Measurements from ENCODE around the gene RASSF6. TPM values are rescaled to one million over a fixed set of nuclear protein-coding genes. Genes with fewer than 3 reads are reported as not detected.

Gene RASSF6
- total RNA-seq, 1 experiment from 2014 or later = 0.22 TPM

DNA sequence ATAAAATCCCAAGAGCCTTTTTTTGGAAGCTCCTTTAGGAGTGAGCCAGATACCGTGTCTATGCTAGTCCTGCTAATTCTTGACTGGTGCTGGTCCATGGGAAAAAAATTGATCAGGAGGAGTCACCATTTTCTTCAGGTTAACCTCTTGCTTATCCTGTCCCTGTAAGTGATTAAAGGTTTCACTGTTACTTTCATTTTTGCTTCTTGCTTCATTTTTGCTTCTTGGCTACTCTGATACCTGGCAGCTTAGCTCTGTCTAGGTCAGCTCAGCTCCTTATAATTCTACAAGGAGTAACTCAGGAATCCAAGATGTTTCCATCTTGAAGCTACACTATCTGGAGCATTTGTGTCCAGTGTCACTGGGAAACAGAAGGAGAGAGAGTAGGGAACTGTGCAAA lies 93.0 kb downstream of the RASSF6 start:
- Histone ChIP-seq H2AK5ac (ENCODE audit: insufficient read length, low read length) (no peak overlapping the region), H3T11ph (ENCODE audit: low read length) (no peak overlapping the region), H3K27me3 (ENCODE audit: insufficient read depth, low read length) (no peaks in the 10 kb centered on the region), H2BK12ac (ENCODE audit: insufficient read length, low read depth, low read length) (no peak overlapping the region), H3K18ac (ENCODE audit: insufficient read length, low read depth, low read length) (no peak overlapping the region), H2AFZ (ENCODE audit: low read length) (no peak overlapping the region), H2BK5ac (ENCODE audit: insufficient read length, low read length) (no peak overlapping the region), H3K4ac (ENCODE audit: low read depth, low read length) (no peak overlapping the region), H3K23me2 (ENCODE audit: insufficient read length, low read depth, low read length, poor library complexity, severe bottlenecking) (no peaks in the 10 kb centered on the region), H2BK15ac (ENCODE audit: low read depth, low read length) (no peak overlapping the region), H3K79me1 (ENCODE audit: insufficient read depth, low read depth, low read length, poor library complexity, severe bottlenecking) (no peaks in the 10 kb centered on the region), H3K79me2 (ENCODE audit: insufficient read depth, low read length) (no peaks in the 10 kb centered on the region), H3K4me1 (ENCODE audit: insufficient read depth, low read length) (no peaks in the 10 kb centered on the region), H3K56ac (ENCODE audit: insufficient read length, low read depth, low read length) (no peak overlapping the region), H3K9ac (ENCODE audit: extremely low read depth, insufficient read length, low read length) (no peak overlapping the region), H2BK20ac (ENCODE audit: low read depth, low read length, poor library complexity, severe bottlenecking) (no peak overlapping the region), H4K5ac (ENCODE audit: insufficient read length, low read depth, low read length) (no peak overlapping the region), H3K27ac (ENCODE audit: insufficient read length, low read depth, low read length) (no peak overlapping the region), H4K20me1 (ENCODE audit: control insufficient read depth, insufficient read depth, insufficient read length) (no peaks in the 10 kb centered on the region), H3K23ac (ENCODE audit: insufficient read length, low read depth, low read length) (no peak overlapping the region), H4K91ac (ENCODE audit: insufficient read length, low read depth, low read length) (no peak overlapping the region), H3K14ac (ENCODE audit: insufficient read depth, low read length) (no peak overlapping the region), H2BK120ac (ENCODE audit: low read depth, low read length, poor library complexity, severe bottlenecking) (no peak overlapping the region), H3K4me2 (ENCODE audit: insufficient read depth, insufficient read length, low read length) (no peak overlapping the region), H4K8ac (replicated peaks; ENCODE audit: insufficient read length, low read depth, low read length) (no peak overlapping the region), H3K9me3 (ENCODE audit: control insufficient read depth, low read depth, low read length) (no peaks in the 10 kb centered on the region)
- Mint-ChIP-seq H3K4me1 (no peaks in the 10 kb centered on the region), H3K4me3 (no peak overlapping the region), H3K9me3 (no peaks in the 10 kb centered on the region), H3K27ac (no peak overlapping the region), H3K36me3 (ENCODE audit: insufficient read depth in 1 of 3, low read depth in 3 of 3) (no peaks in the 10 kb centered on the region; a peak in 1 of 7 replicates), H3K27me3 (ENCODE audit: low read depth) (no peaks in the 10 kb centered on the region)
- DNase-seq = no peak
- TF ChIP-seq, protein P1, sequence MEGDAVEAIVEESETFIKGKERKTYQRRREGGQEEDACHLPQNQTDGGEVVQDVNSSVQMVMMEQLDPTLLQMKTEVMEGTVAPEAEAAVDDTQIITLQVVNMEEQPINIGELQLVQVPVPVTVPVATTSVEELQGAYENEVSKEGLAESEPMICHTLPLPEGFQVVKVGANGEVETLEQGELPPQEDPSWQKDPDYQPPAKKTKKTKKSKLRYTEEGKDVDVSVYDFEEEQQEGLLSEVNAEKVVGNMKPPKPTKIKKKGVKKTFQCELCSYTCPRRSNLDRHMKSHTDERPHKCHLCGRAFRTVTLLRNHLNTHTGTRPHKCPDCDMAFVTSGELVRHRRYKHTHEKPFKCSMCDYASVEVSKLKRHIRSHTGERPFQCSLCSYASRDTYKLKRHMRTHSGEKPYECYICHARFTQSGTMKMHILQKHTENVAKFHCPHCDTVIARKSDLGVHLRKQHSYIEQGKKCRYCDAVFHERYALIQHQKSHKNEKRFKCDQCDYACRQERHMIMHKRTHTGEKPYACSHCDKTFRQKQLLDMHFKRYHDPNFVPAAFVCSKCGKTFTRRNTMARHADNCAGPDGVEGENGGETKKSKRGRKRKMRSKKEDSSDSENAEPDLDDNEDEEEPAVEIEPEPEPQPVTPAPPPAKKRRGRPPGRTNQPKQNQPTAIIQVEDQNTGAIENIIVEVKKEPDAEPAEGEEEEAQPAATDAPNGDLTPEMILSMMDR (conservative IDR thresholded peaks at IDR 0.05) = no peak
- no CpG with 5 or more reads among the region's 1 CpG for WGBS (ENCODE audit: extremely low coverage, insufficient read length, low lambda C conversion rate)
